T-helper 1 cell (primary cell): Measurements from ENCODE around the gene EML2.
"Not testable (repeated sequence)": the region's sequence is repeated elsewhere in the genome, so short reads cannot be mapped to it uniquely, and the experiment has no call there.

Experiments used
- DNase-seq, 5 donors: peaks; one replicate each; pipeline ENCODE4 v3.0.0-alpha.2; 2012 to 2020

EML2 gene

DNA sequence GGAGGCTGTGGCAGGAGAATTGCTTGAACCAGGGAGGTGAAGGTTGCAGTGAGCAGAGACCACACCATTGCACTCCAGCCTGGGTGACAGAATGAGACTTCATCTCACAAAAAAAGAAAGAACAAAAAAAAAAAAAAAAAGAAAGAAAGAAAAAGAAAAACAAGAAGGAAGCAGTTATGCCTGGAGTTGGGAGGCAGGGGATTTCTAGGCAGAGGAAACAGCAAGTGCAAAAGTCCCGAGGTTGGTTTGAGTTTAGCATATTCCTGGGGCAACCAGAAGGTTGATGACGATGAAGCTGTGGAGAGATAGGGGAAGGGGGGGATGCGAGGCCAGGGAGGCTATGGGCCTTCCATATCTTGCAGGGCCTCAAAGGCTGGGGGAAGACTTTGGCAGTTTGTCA lies 11.5 kb upstream of the EML2 start:
- no peak for DNase-seq

DNA sequence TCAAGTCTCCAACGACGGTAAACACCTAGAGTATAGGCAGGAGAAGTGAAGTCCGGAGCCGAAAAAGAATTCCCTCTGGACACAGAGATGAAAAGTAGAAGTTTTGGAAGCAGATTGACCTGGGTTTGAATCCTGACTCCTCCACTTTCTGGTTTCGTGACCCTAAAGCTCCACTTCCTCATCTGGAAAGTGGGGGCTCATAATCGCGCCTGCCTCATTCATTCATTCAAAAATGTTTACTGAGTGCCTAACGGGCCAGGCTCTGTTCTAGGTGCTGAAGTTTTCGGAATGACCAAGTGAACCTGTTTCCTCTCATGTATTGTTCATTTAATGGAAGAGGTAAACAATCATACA lies 7.1 kb upstream of the EML2 start:
- DNase-seq, result no peak

DNA sequence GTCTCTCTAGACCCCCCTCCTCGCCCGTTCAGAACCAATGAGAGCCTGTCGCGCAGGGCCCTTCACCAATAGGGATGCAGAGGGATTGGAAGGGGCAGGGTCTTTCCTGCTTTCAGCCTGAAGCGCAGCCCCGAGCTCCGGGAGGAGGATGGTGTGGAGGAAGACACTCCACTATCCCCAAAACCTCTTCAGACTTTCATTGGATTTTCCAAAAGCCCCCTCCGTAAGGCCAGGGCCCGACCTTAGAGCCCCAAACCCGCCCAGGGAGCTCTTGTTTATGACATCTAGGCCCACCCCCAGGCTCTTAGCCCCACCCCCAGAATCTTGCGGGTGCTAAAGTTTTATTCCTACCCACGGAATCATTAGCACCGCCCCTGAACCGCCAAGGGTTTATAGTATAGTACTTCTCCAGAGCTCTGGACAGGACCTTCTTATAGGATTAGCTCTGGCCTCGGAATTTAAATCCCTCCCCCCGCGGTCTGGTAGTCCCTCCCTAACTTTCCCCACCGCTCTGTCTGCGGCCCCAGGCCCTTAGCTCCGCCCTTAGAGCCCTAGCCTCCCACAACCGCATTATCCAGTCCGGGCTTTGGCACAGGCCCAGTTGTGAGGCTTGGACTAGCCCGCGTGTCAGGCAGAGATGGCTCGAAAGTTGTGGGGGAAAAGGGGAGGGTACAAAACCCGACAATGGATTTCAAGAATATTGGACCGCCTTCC lies 6.6 kb upstream of the EML2 start:
- DNase-seq, result peak; percentile 53 to 88 (median 67)

DNA sequence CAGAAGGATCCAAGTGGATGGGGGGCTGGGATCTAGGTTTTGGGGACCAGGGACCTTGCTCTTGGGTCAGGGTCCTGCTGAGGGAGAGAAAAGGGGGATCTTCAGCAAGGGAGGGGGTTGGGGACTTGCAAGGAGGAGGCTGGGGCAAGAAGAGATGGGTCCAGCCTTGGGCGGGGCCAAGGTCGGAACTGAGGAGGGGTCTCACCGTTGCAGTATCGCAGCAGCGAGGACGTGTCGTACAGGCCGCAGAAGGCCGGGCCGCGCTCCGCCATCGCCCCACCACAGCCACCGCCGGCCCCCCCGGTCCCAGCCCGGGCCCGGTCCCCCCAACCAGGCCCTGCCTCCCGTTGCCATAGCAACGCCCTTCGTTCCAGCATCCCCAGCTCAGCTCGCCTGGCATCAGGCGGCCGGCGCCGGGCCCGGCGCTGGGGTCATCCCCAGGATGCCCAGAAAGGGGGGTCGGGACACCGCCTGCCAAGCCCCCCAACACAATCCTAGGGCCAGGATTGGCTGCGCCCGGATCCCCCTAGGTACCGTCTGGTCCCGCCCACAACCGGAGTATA lies 6.0 kb upstream of the EML2 start:
- DNase-seq, result no peak

DNA sequence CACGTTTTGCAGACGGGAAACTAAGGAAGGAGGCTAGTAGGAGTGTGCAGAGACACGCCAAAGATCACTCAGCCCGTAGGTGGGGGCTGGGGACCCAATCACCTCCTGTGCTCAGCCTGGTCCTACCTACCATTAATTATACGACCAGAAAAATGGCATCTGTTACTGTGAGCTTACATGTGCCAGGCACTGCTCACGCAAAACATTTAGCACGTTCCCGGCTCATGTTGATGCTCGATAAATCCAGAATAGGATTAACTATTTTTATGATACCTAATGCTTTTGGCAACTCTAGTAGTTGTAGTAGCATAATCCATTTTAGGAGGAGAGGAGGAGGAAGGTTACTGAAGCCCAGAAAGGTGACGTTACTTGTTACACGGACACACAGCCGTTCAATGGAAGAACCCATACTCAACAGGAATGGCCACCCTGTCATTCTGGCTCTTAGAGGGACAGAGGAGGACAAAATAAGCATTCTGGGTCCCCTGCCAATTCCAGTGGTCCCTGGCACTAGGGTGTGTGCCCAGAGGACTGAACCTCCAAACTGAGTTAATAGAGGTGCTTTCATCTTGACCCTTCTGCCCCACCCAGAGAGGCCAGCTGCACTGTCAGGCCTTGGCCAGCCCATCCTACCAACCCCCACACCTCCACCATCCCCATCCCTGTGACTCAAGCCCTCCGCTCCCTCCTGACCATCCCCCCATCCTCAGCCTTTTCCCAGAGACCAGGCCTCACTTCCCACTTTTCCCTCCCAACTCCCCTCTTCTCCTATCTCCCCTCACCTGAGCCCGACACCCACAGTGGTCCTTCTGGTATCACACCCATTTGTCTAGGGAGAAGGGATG lies 5.0 kb upstream of the EML2 start:
- DNase-seq, result no peak

DNA sequence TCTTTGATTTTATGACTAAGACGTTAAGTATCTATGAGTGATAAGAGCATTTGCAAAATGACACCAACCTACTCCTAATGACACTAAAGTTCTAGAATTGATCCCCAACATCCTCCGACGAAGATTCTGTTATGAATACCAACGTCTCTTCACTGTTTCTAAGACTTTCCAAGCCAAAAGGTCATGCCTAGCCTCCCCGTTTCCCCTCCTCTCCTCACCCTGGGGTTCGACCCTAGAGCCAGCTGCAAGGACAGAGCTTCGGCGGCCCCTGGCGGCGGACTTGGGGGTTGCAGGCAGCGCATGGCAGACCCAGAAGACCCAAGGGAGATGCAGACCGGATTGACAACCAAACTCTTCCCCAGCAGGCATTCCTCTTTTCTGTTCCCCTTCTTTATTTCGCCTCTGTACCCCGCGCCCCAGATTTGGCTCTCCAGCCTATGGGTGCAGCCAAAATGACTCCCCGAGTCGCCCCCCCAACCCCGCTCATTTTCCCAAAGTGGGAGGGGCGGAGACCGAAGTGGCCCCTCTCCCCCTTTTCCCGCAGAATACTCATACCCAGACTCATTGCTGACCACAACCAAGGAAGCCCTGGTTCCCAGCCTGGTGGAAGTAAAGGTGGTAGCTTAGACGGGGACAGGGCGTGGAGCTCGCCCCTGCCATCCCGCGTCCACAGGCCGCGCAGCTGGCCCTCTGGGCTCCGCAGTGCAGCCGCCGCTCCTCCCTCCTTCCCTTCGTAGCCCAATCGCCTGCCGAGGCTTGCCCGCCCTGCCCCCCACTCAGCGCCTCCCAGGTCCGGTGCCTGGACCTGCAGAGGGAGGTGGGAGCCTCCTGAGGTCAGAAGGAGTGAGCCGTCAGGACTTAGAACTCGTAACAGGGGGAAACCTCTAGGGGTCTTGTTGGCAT lies 4.1 kb upstream of the EML2 start:
- peak; percentile 65 to 88 (median 78) for DNase-seq

DNA sequence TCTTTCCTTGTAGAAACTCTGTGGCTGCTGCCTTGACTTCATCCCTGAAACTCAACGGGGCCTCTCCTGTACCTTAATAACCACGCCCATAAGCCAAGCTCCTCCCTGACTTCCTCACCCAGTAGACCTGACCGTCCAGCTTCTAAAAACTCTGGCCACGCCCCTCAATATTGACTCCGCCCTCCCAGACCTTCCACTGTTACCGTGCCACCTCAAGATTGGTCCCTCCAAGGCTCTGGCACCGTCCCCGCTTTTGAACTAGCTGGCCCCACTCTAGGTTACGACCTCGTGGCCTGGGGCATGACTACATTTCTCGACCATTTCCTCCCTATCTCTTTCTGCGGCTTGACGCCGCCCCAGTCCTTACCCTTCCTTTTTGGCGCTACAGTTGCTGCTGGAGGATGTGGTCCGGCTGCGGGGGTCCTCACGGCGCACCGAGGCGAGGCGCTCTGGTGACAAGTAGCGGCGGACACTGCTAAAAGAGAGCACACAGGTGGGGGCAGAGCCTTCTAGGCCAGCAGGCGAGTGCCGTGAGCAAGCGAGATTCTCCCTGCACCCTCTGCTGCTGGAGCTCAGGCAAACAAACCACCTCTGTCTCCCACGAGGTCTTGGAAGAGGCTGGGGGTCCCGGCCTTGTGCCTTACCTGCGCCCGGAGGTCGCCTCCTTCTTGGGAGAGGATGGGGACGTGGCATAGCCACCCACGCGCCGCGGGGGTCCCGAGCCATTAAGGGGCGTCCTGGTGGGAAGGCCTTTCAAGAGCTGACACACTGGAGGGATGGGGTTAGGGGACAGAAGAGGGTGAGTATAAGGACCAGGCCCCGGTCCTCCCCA lies 2.3 kb upstream of the EML2 start:
- DNase-seq, result peak; percentile 30 to 91 (median 52)

DNA sequence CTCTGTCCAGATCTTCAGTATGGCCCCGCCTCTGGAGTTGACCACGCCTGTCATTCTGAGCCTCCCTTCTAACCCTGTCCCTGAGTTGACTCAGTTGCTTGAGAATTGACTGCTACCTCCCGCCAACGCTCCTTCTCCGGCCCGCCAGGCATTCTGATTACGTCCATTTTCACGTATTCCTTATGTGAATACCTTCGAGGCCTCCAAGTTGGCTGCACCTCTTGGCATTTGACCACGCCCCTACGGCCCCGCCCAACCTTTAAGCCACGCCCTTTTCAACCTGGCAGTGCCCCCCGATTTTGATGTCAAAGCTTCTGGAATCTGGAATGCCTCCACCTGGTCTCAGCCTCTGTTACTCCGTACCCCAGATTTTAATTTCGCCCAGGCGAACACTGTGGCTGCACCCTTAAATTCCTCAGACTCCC lies 1.7 kb upstream of the EML2 start:
- DNase-seq, result peak in 1 of 5 donors; percentile 17

DNA sequence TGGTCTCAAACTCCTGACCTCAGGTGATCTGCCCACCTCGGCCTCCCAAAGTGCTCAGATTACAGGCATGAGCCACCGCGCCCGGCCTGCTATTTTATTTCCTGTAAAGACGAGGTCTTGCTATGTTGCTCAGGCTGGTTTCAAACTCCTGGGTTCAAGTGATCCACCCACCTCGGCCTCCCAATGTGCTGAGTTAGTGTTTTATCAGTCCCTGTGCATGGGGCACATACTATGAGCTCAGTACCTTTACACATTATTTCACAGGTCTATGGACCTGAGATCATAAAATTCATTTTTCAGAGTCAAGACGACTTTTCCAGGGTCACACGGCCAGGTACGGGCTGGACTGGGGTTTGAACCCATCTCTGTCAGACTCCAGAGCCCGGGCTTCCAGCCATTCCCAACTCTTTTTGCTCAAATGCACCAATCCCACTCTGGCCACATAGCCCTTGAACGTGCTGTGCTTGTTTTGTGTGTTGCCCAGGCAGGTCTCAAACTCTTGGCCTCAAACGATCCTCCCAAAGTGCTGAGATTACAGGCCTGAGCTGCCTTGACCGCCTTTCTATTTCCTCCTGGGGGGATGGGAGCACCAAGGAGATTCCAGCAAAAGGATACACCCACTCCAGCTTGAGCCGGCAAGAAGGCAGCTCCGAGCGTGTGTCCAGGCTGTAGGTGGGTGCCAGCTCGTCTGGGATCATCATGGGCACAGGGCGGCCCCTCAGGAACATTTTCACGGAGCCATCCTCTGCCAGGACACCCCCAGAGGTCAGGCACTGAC lies 1.1 kb downstream of the EML2 start:
- no peak for DNase-seq

DNA sequence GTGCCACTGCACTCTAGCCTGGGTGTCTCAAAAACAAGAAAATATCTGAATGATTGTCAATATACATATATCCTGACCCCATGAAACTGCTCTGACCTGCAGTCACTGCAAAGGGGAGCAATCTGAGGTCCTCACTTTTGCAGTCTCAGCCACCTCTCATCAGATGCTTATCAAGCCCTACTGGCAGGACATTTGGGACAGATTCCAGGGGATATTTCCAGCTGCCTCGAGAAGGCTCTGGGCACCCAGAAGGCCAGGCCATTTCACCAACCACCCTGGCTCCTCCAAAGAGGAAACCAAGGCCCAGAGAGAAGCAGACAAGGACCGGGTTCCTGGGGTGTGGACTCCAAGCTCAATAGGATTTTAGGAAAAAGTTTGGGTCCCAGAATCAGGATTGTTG lies 2.3 kb downstream of the EML2 start:
- DNase-seq, result no peak

DNA sequence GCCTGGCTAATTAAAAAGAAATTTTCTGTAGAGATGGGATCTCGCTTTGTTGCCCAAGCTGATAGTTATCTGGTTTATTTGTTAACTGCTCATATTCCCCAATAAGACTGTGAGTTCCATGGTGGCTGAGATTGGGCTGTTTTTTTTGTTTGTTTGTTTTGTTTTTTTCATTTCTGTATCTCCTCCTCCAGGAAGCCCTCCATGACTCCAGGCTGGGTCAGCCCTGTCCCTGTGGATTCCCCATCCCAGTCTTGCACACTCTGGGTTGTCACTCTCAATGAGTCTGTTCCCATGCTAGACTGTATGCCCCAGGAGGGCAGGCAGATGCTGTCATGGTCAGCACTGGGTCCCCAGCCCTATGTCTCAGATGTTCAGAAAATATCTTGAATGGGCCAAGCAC lies 2.9 kb downstream of the EML2 start:
- no peak for DNase-seq

DNA sequence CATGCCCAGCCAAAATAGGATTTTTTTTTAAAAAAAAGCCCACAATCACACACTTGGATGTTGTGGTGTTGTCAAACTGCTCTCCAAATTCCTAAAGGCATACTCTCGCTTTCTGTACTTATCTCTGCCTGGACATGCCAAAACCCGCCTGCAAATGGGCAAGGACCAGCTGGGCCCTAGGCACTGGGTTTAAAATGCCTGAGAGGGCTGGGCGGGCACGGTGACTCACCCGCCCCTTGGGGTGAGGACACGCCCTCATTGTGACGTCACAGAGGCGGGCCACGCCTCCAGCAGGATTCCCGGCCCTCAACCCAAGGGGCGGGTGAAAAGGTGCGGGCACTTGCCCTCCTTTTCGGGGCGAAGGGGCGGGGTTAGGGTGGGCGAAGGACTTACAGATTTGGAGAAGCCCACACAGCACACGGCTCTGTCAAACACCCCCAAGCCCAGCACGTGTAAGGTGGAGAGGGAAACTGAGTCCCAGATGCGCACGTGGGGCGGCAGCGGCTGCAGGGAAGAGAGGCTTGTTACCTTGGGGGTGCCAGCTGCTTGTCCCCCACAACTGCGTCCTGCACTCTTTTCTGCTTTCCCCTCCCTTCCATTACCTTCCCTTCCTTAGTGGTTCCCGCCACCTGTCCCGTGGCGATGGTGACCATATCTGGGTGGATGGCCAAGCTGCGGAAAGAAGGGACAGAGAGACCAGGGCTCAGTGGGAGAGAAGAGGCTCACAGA lies 6.6 kb downstream of the EML2 start:
- DNase-seq, result no peak

DNA sequence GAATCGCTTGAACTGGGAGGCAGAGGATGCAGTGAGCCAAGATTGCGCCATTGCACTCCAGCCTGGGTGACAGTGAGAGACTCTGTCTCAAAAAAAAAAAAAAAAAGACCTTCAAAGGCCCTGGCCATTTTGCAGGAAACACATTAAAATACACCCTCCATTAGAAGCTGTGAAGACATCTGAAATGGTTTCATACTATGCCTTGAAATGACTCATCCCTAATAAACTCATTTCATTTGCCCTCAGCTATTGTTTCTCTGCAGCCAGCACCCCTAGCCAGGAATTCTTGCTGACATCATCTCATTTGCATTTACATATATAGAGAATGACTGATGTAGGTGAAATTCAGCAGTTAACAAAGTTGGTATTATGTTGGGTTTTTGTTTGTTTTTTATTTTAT lies 8.7 kb downstream of the EML2 start:
- DNase-seq, result peak in 1 of 5 donors; percentile 62

DNA sequence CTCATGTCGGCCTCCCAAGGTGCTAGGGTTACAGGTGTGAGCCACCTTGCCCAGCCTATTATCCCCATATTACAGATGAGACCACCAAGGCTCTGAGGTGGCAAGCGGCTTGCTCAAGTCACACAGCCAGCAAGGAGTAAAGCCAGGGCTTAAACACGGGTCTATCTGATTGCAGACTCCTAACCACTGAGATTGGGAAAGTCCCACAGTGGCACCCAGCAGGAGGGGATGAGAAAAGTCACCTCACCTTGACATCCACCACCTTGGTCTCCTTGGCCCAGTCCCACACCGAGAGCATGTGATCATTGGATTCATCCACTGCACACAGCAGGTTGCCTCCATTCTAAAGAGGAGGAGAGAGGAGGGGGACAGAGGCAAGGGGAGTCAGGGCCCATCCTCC lies 9.5 kb downstream of the EML2 start:
- no peak for DNase-seq

DNA sequence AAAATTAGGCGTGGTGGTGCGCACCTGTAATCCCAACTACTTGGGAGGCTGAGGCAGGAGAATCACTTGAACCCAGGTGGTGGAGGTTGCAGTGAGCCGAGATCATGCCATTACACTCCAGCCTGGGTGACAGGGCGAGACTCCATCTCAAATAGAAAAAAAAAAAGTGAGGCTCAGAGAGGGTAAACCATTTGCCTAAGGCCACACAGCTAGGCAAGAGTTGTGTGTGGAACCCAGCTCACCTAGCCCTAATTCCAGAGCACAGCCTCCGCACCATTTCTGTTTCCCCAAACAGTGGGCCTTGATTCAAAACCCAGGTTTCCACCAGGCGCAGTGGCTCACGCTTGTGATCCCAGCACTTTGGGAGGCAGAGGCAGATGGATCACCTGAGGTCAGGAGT lies 11.0 kb downstream of the EML2 start:
- not testable (repeated sequence) for DNase-seq

DNA sequence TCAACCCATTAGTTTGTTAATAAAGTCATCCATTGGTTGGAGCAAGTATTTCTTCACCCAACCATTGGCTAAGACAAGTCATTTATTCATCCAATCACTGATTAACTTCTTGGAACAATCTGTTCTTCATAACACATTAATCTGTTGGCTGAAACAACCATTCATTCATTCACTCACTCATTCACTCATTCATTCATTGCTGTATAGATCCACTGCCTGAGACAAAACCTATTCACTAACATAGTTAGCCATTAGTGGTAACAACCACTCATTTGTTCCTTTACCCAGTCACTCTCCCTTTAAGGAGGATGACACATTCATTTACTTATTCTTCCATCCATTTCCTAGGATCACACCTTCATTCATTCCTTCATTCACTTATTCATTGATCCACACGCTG lies 15.2 kb downstream of the EML2 start:
- no peak for DNase-seq

DNA sequence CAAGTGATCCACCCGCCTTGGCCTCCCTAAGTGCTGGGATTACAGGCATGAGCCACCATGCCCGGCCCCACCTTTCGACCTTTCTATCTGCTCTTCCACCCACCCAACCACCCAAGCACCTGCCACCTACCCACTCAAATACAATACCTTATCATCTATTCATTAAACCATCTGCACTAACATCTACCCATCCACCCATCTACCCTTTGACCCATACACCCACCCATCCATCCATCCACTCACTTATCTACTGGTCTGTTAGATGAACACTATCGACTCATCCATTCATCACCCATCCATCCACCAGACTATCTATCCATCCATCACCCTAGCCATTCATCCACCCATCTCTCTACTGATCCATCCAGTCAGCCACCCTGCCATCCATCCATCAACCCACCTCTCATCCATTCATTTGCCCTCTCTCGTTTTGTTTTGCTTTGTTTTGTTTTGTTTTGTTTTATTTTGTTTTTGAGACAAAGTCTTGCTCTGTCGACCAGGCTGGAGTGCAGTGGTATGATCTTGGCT lies 17.2 kb downstream of the EML2 start:
- no peak for DNase-seq

DNA sequence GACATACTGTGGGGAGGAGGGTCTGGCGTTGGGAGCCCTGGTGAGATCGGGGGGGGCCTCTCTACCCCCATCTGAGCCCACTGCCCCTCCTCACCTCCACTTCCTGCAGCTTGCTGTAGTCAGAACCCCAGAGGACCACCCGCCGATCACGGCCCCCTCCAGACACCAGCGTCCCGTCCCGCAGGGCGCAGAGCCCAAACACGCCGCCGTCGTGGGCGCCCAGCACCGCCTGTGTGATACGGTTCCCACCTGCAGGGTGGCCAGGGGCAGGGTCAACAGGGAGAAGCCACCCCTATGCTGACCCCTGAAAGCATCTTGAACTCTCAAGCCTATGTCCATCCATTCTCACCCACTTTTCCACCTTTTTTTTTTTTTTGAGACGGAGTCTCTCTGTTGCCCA lies 17.8 kb downstream of the EML2 start:
- DNase-seq, result no peak

DNA sequence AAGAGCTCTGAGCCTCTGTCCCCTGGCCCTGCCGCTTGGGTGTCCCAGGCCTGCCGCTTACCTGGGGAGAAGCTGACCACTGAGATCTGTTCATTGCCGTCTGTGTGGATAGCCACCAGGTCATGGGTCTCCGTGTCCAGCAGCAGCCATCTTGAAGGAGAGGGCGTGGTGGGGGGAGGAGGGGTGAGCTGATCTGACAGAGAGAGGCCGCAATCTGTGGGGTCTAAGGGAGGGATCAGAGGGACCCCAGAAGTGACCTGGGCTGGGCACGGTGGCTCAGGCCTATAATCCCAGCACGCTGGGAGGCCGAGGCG lies 22.5 kb downstream of the EML2 start:
- no peak for DNase-seq
